Erythroblast (primary cell): ENCODE data around the gene LRRC25.

Experiments used
- GATA1 ChIP-seq: IDR thresholded peaks from 2 replicates; pipeline ENCODE4 v1.6.1; 2011; ENCODE audit warnings: low read depth, mild to moderate bottlenecking, control low read depth, low read length, moderate library complexity
- POLR2A ChIP-seq: IDR thresholded peaks from 2 replicates; pipeline ENCODE4 v1.6.1; 2011; ENCODE audit warnings: mild to moderate bottlenecking, low read length

GRCh38 chr19:18350490-18350889 lies 46.9 kb downstream of the LRRC25 start:
- TF ChIP-seq POLR2A (no peak), GATA1 (no peak)
